HepG2 (cell line): ENCODE data around the gene DLG1.

Experiments
- CTCF ChIP-seq: sonication (generic); formaldehyde crosslinking; IDR thresholded peaks from 2 replicates; pipeline ENCODE4 v1.5.0; 2020; ENCODE audit warnings: mild to moderate bottlenecking, missing genetic modification reagents, moderate library complexity
- MXI1 ChIP-seq: IDR thresholded peaks from 3 replicates; pipeline ENCODE4 v1.6.1; 2012; ENCODE audit warnings: low read depth, low read length, inconsistent platforms, borderline replicate concordance
- NFYB ChIP-seq: sonication (generic); formaldehyde crosslinking; IDR thresholded peaks from 2 replicates; pipeline ENCODE4 v1.4.0; 2020; ENCODE audit warnings: missing genetic modification reagents
- PRDM10 ChIP-seq: sonication (generic); formaldehyde crosslinking; IDR thresholded peaks from 2 replicates; pipeline ENCODE4 v1.4.0; 2020; ENCODE audit warnings: low read depth, missing genetic modification reagents
- RXRB ChIP-seq: IDR thresholded peaks from 2 replicates; pipeline ENCODE4 v1.6.1; 2016; ENCODE audit warnings: borderline replicate concordance, missing genetic modification reagents, missing compliant biosample characterization
- YY1 ChIP-seq: IDR thresholded peaks from 2 replicates; pipeline ENCODE4 v1.6.1; 2011; ENCODE audit warnings: low read length, low read depth, moderate library complexity, mild to moderate bottlenecking; ENCODE audit not compliant: insufficient read depth, insufficient replicate concordance
- ZC3H4 ChIP-seq: sonication (generic); formaldehyde crosslinking; IDR thresholded peaks from 2 replicates; pipeline ENCODE4 v1.4.0; 2020; ENCODE audit warnings: missing genetic modification reagents, borderline replicate concordance
- ZNF660 ChIP-seq: sonication (generic); formaldehyde crosslinking; IDR thresholded peaks from 2 replicates; pipeline ENCODE4 v1.5.1; 2020; ENCODE audit warnings: mild to moderate bottlenecking, low read depth, missing genetic modification reagents, borderline replicate concordance

- TF ChIP-seq MXI1: no peak
- no peak for TF ChIP-seq NFYB (CRISPR knock-in tag)
- TF ChIP-seq ZNF660 (CRISPR knock-in tag): no peak
- TF ChIP-seq YY1: no peak
- TF ChIP-seq CTCF (CRISPR knock-in tag): no peak
- no peak for TF ChIP-seq ZC3H4 (CRISPR knock-in tag)
- TF ChIP-seq PRDM10 (CRISPR knock-in tag): no peak
- no peak for TF ChIP-seq RXRB
Measured at GRCh38 chr3:197169028-197169427, 129.4 kb downstream of the DLG1 start.
